Natural killer cell (primary cell): Measurements from ENCODE around the gene ONECUT1. TPM values are rescaled to one million over a fixed set of nuclear protein-coding genes. Genes with fewer than 3 reads are reported as not detected.
A peak's percentile ranks its signal among the peaks of the same experiment; 100 is the strongest.

Source experiments
- ATAC-seq, 3 donors: fragments of 150-1000 bp in 2 of 3; fragments of 200-7000 bp in 1 of 3; cut with Tn5 transposase; 1 replicate in 1 of 3; 2 replicates in 2 of 3; pipeline ENCODE4 v1.10.0; 2021; ENCODE audit warnings: mild to moderate bottlenecking in 2 of 3, moderate library complexity in 2 of 3
- DNase-seq, 2 donors: peaks; one replicate each; pipeline versions ENCODE4 v3.0.0 to v3.0.0-alpha.2; 2013 to 2021; ENCODE audit warnings: mixed read lengths in 1 of 2
- H3K27ac ChIP-seq: one replicate; pipeline ENCODE4 v1.5.1; 2013; ENCODE audit warnings: mild to moderate bottlenecking, low read length
- H3K27me3 ChIP-seq: one replicate; pipeline ENCODE4 v1.6.1; 2013; ENCODE audit warnings: low read length; ENCODE audit not compliant: control insufficient read depth, insufficient read depth
- H3K36me3 ChIP-seq: one replicate; pipeline ENCODE4 v1.6.1; 2013; ENCODE audit warnings: low read length; ENCODE audit not compliant: control insufficient read depth, insufficient read depth
- H3K4me1 ChIP-seq: one replicate; pipeline ENCODE4 v1.6.1; 2013; ENCODE audit warnings: low read length; ENCODE audit not compliant: control insufficient read depth, insufficient read depth
- H3K4me3 ChIP-seq: one replicate; pipeline ENCODE4 v1.5.1; 2013; ENCODE audit warnings: low read length
- H3K9me3 ChIP-seq: one replicate; pipeline ENCODE4 v1.6.1; 2013; ENCODE audit warnings: low read length; ENCODE audit not compliant: control insufficient read depth, insufficient read depth
- H3K27ac Mint-ChIP-seq, 2 donors: one replicate each; pipeline ENCODE4 v1.8.0; 2022; ENCODE audit warnings: mild to moderate bottlenecking in 2 of 2, mixed read lengths in 2 of 2, moderate library complexity in 1 of 2
- H3K27me3 Mint-ChIP-seq, 2 donors: one replicate each; pipeline ENCODE4 v1.8.0; 2022; ENCODE audit warnings: low read depth in 2 of 2, mixed read lengths in 2 of 2
- H3K36me3 Mint-ChIP-seq: one replicate; pipeline ENCODE4 v1.8.0; 2022; ENCODE audit warnings: mixed read lengths
- H3K4me1 Mint-ChIP-seq, 2 donors: one replicate each; pipeline ENCODE4 v1.8.0; 2022; ENCODE audit warnings: mixed read lengths in 2 of 2
- H3K4me3 Mint-ChIP-seq: one replicate; pipeline ENCODE4 v1.8.0; 2022; ENCODE audit warnings: mild to moderate bottlenecking, moderate library complexity, mixed read lengths
- H3K9me3 Mint-ChIP-seq, 2 donors: one replicate each; pipeline ENCODE4 v1.8.0; 2022; ENCODE audit warnings: mixed read lengths in 2 of 2
- CTCF ChIP-seq: fragments of 200-600 bp; IDR thresholded peaks from one replicate; pipeline ENCODE4 v1.8.0; 2022; ENCODE audit warnings: antibody characterized with exemption
- WGBS: methylation state at CpG from one replicate; pipeline ENCODE4 v1.1.7; 2013; ENCODE audit warnings: missing lambda C conversion rate; ENCODE audit not compliant: insufficient coverage; 5-methylcytosine and 5-hydroxymethylcytosine counted together
- intact Hi-C: fragments of 100-400 bp; cut with micrococcal nuclease; formaldehyde crosslinking; loops from one replicate; pipeline ENCODE4 v1.14.2; 2022
- total RNA-seq, 4 donors: library from RNA; stranded (reverse); fragments of 120-200 nt in 1 of 4; gene quantifications; one replicate each; pipeline versions ENCODE4 v1.2.3 to v1.2.4, GENCODE V29; 2013 to 2022

The ONECUT1 gene
- total RNA-seq, 3 donors from 2014 or later (not counting 1 experiment from before 2014, with no cell fraction given) = not detected

GRCh38 chr15:52735231-52736089 is 54.7 kb downstream of the ONECUT1 start:
- Mint-ChIP-seq H3K9me3 (no peaks in the 10 kb centered on the region), H3K36me3 (no peaks in the 10 kb centered on the region), H3K27ac (no peak overlapping the region), H3K4me3 (no peak overlapping the region), H3K27me3 (peaks cover 0 to 12% of the 10 kb centered on the region in 2 donors), H3K4me1 (peaks cover under 1% of the 10 kb centered on the region in 2 donors)
- no peaks in the 10 kb centered on the region for H3K9me3 ChIP-seq
- no peak overlapping the region for H3K4me3 ChIP-seq
- TF ChIP-seq CTCF = peak; percentile 97
- H3K36me3 ChIP-seq = no peaks in the 10 kb centered on the region
- H3K4me1 ChIP-seq = no peaks in the 10 kb centered on the region
- intact Hi-C loops = loop anchor here (1.0 to 10.0 kb wide), 4 partner anchors 131 to 479 kb away; partner anchors contain the start of gene MYO5A
- H3K27me3 ChIP-seq = no peaks in the 10 kb centered on the region
- 29% methylated on average over 2 of the region's 4 CpGs for WGBS
- ATAC-seq (peak; percentile 83 to 85 (median 84)), DNase-seq (peak; percentile 24 to 89)
- H3K27ac ChIP-seq = no peak overlapping the region

GRCh38 chr15:52734329-52734728 is 55.8 kb downstream of the ONECUT1 start:
- Mint-ChIP-seq H3K27ac (no peak overlapping the region), H3K36me3 (no peaks in the 10 kb centered on the region), H3K4me3 (no peak overlapping the region), H3K27me3 (peaks cover 0 to 2% of the 10 kb centered on the region in 2 donors), H3K4me1 (peaks cover 6 to 8% of the 10 kb centered on the region in 2 donors), H3K9me3 (no peaks in the 10 kb centered on the region)
- no peak for DNase-seq
- H3K27me3 ChIP-seq = no peaks in the 10 kb centered on the region
- intact Hi-C loops = loop anchor here (10.0 kb wide), 2 partner anchors 130 to 210 kb away; partner anchors contain the start of gene MYO5A
- TF ChIP-seq CTCF = no peak
- no peaks in the 10 kb centered on the region for H3K36me3 ChIP-seq
- ATAC-seq = no peak
- H3K9me3 ChIP-seq = no peaks in the 10 kb centered on the region
- H3K27ac ChIP-seq = no peak overlapping the region
- 88% methylated on average over 3 of the region's 3 CpGs for WGBS
- H3K4me1 ChIP-seq = no peaks in the 10 kb centered on the region
- H3K4me3 ChIP-seq = no peak overlapping the region

GRCh38 chr15:52733696-52734255 is 56.4 kb downstream of the ONECUT1 start:
- Histone ChIP-seq H3K27me3 (no peaks in the 10 kb centered on the region), H3K9me3 (no peaks in the 10 kb centered on the region), H3K36me3 (no peaks in the 10 kb centered on the region), H3K4me3 (no peak overlapping the region), H3K27ac (no peak overlapping the region), H3K4me1 (no peaks in the 10 kb centered on the region)
- Mint-ChIP-seq H3K4me1 (peaks cover 6 to 8% of the 10 kb centered on the region in 2 donors), H3K27ac (no peak overlapping the region), H3K4me3 (no peak overlapping the region), H3K27me3 (peaks cover 0 to 2% of the 10 kb centered on the region in 2 donors), H3K36me3 (no peaks in the 10 kb centered on the region), H3K9me3 (no peaks in the 10 kb centered on the region)
- ATAC-seq (no peak), DNase-seq (no peak)
- intact Hi-C loops = loop anchor here (10.0 kb wide), 2 partner anchors 129 to 209 kb away; partner anchors contain the start of gene MYO5A
- no peak for TF ChIP-seq CTCF
- WGBS = 95% methylated on average over 1 of the region's 1 CpG
